CD4-positive, alpha-beta T cell treated with Interleukin-15 for 1 hour (primary cell): Measurements from ENCODE around the gene PRKD1.

Experiments used
- DNase-seq: peaks from one replicate; pipeline ENCODE4 v3.0.0-alpha.2; 2020

Gene PRKD1

DNA sequence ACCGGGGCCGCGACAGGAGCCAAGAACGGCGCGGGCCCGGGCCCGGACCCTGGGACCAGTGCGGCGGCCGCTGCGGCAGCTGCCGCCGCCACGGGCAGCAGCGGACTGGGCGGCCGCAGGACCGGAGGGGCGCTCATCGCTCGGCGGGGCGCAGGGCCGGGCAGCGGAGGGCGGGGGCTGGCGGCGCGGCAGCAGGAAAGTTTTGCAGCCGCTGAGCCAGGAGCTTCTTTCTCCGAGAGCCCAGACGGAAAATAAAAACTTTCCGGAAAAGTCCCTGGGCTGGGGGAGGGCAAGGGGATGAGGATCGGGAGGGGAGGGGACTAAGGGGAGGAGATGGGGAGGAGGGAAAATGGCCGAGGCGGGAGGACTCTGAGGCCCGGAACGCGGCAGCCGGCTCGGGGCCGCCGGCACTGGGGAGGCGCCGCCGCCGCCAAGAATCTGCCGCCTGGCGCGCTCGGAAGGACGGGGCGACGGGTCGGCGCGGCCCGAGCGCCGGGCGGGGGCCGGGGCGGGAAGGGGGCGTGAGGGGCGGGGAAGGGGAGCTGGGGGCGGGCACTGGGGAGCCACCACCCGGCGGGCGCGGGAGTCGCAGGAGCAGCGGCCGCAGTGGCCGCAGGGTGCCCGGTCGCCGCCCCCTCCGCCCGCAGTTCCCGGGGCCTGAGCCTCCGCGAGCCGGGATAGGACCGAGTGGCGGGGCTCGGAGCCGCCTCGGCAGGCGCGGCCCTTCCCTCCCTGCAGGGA is at the start of gene PRKD1:
Gene PRKD1, minus strand, starts transcription at position 472 of the 741 bp plus-strand sequence.
- no peak for DNase-seq

DNA sequence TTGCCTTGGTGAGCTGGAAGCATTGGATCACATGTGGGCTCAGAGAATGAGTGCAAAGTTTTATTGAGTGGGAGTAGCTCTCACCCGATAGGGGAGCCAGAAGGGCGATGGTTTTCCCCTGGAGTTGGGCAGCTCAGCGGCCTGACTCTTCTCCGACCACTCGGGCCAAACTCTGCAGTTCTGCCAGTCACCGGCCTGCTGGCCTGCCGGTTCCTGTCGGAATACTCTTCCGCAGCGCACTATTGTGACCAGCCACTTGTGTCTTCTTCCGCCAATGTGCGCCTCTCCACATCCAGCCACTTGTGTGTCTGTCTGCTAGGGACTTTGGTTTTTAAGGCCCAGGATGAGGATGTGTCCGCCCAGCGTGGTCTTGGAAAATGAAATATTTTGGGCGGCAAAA is 43.5 kb upstream of the PRKD1 start:
- no peak for DNase-seq

DNA sequence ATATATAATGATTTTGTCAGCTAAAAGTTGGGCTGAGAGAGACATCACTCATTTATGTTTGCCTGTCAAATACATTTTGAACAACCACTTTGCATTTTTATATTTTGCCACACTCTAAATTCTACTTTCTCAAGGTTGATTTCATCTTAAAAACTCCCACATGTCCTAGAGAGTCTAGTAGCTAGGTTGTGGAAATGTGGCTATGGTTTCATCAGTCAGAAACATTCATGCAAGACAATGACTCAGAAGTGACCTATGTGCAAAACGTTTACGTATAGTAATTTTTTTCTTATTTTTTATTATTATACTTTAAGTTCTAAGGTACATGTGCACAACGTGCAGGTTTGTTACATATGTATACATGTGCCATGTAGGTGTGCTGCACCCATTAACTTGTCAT is 27.4 kb upstream of the PRKD1 start:
- DNase-seq, result no peak

DNA sequence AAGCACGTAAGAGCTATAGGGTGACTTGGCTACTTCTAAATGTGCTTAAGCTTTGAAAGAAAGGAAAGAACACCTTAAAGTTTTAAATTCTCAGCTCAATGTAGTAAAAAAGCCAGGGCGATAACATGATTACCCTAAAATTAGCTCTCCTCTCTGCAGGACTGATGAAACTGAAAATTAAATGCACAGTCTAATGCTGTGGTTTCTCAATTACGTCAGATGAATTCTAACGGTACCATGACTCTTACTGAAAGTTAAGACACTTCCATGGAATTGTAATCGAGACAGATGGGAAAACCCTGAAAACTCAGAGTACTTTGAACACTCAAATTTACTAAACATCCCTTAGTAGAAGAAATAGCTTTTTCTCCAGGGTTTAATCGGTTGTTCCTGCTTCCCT is 25.9 kb upstream of the PRKD1 start:
- DNase-seq, result no peak

DNA sequence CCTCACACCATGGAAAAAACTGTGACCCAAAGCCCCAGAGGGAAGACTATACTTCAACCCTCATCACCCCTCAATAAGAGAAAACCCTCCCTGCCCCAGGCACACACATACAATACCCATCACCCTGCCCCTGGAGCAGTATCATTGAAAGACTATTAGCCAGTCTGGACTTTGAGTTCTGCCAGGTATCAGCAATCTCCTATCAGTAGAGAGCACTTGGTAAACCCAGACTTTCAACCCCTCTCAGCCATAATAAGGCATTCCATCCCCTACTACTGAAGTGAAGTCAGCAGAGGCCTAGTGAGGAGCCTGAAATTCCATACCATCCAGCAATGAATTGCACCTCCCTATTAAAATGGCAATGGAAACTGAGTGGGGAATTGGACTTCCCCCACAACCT is 16.4 kb upstream of the PRKD1 start:
- DNase-seq, result no peak

DNA sequence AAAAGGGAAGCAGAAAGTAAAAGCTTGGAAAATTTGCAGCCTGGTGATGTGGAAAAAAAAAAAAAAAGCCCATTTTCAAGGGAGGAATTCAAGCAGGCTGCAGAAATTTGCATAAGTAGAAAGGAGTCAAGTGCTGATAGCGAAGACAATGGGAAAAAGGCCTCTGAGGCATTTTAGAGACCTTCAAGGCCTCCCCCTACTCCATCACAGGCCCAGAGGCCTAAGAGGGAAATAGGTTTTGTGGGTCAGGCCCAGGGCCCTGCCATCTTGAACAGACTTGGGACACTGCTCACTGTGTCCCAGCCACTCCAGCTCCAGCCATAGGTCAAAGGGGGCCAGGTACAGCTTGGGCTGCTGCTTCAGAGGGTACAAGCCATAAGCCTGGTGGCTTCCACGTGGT is 13.8 kb upstream of the PRKD1 start:
- no peak for DNase-seq

DNA sequence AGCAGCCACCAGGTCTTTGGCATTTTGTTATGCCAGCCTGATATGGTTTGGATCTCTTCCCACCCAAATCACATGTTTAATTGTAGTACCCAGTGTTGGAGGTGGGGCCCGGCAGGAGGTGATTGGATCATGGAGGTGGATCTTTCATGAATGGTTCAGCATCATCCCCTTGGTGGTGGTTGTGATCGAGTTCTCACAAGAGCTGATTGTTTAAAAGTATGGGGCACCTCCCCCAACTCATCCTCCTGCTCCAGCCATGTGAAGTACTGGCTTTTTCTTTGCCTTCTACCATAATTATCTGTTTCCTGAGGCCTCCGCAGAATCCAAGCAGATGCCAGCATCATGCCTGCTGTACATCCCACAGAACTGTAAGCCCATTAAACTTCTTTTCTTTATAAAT is 12.8 kb upstream of the PRKD1 start:
- DNase-seq, result no peak

DNA sequence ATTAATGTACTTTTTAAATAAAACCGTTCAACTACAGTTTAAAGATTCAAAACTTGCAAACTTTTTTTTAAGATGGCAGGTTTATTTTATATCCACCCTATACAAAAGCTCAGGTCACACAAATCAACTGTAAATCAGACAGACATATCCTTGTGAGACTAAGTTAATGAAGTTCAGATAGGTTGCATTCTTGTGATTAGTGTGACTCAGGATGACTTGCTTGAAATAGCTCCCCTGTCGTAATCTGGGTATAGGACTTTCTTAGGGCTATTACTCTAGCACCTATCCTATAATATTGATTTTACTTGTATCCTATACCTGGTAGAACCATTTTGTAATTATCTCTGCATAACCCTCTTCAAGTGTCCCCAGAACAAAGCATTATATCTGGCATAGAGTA is 9.5 kb upstream of the PRKD1 start:
- DNase-seq, result no peak

DNA sequence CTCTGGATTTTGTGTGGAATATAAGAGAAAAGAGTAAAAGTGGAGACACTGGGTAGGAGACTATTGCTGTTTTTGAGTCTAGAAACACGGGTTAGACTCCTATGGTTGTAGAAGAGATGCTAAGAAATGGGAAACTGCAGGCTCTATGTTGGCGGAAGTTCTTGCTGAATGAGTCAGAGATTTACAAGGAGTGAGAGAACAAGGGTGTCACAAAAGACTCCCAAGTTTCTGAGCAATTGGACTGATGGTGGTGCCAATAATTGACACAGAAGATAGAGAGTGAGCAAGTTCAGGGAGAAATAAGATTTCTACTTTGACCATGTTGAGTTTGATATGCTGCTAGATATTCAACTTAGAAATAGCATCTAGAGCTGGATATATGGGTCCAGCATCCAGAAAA is 2.6 kb upstream of the PRKD1 start:
- no peak for DNase-seq

DNA sequence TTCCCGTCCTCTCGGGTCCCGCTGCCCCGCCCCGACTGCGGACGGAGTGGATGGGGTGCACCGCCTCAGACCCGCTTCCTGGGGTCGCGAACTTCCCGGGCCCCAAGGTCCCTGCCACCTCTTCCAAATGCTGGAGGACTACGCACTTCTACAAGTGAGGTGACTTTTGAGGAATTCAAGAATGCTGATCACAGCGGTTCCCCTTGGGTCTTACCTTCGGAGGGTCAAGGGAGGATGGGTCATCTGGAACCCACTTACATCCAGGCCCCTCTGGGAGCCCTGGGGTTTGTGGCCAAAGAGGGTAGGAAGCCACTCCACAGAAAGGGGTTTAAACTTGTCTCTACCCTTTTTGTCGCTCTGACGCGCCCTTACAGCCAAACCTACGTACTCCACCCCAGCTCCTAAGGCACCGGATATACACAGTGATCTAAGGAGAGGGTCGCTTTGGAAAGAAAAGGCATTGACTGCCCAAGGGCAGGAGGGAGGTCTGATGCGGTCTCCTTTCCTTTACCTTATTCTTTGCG is 532 bp upstream of the PRKD1 start:
- no peak for DNase-seq

DNA sequence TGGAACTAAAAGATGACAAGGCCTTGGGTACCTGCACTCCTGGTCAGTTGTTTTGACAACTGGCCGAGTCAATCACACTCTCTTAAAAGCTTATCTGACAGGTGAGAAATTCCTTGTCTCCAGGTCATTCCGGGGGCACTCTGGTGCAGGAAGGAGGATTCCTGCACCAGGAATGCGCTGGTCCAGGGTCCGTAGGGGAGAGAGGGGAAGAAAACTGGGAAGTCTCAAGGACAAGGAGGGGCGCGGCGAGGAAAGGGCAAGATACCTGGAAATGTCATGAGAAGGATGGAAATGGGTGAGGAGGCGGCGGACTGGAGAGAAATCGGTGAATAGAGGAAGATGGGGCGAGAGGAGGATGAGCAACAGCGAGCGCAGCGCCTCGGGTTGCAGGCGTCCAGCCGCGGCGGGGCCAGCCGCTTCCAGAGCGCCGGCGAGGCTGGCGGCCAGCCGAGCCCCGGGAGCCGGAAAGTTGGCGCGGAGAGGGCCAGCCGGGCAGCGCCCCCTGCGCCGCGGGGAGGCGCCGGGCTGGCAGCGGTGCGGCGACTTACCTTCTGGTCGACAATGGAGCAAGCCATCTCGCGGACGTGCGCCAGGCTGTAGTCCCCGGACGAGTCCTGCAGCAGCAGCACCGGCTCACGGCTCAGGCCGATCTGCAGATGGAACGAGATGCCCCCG is 809 bp downstream of the PRKD1 start:
- DNase-seq, result no peak

DNA sequence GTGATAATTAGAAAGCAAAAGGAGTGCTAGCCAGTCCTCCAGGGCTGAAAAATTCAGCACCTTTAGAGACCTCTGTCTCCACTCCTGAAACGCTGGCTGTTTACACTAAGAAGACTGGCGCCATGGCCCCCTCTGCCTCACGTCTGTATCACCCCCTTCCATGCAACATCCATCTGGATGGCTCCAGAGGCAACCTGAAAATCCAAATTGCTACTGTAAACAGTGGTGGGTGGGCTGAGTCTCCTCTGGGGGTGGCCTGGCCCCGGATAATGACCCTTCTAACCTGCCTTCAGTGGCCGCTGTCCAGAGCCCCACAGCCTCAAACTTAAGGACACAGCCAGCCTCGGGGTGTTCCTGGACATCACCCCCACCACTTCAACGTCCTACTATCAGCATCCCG is 1.4 kb downstream of the PRKD1 start:
- DNase-seq, result no peak

DNA sequence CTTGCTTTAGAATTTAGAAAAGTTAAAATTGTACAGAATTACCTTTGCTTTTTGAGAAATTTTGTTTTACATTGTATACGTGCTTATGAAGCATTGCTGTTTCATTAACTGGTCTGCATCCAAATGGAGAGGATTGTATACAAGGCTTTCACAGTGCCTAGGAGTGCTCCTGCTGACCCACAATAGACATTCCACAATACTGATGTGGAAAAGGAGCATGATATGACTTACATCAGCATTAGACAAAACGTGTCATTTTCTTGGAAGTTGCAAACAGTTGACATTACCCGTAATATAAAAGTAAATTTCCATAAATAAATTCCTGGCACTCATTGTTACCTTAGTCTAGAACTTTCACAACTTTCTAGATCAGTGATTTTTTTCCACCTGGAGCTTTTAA is 1.9 kb downstream of the PRKD1 start:
- DNase-seq, result no peak

DNA sequence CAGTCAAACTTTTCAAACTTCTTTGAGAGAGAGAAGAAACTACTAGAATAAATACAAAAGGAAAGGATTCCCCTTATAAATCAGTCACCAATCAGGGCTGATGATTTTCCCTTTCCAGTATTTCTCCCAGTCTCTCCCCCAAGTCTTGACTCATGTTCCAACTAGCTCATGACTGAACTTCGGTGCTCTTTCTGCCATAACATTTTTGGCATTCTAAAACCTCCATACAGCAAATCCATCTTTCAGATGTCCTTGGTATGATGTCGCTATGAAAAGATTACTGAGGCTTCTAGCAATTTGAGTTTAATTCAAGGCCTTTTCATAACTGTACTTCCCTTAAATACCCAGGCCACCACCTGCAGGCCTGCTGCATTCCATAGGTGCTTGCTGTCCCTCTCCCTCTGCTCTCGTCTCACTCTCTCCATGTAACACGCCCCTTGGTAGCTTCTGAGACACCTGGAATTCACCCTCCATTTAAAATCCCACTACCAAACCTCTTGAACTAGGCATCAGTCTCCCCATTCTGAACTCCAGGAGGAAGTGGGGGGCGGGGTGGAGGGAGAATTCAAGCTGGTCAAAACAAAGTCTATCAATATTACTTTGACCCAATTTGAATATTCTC is 2.4 kb downstream of the PRKD1 start:
- DNase-seq, result no peak

DNA sequence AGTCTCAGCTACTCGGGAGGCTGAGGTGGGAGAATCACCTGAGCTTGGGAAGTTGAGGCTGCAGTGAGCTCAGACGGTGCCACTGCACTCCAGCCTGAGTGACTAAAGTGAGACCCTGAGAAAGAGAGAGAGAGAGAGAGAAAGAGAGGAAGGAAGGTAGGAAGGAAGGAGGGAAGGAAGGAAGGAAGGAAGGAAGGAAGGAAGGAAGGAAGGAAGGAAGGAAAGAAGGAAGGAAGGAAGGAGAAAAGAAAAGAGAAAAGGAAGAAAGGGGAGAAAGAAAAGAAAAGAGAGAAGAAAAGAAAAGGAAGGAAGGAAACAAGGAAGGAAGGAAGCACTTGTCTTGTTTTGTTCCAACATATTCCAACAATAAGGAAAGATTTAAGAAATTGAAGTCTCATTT is 7.8 kb downstream of the PRKD1 start:
- no peak for DNase-seq

DNA sequence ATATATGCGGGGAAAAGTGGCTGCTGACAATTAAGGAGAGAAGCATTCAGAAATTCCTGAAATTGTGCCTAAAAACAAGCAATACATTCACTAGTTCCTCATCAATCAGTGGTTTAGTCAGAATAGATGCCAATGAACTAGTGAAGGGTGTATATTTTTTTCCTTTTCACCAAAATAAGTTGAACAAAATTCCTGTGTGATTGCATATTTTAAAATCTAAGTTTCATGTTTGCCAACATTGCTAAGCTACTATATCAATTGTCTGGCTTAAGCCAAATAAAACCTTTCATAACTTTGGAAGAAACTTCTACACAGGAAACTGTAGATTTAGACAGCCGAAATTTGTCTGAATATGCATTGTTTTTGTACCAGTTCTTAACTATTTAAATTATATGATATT is 8.7 kb downstream of the PRKD1 start:
- DNase-seq, result no peak

DNA sequence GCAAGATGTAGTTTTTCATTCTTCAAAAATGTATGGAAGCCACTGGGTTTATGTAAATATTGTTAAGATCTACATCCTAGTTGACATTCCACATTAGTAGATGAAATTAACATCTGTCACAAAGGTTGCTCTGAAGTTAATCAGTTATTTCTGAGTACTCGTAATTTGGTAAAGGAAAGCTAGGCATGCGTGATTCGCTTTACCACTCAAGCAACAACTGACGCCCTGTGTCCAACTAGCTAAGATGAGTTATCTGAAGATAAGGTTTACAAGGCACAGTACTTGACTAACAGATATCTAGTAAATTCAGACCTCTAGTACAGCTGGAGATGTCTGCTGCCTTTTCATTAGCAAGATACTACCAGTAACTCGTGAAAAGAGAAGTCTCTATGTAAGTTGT is 14.1 kb downstream of the PRKD1 start:
- DNase-seq, result no peak

DNA sequence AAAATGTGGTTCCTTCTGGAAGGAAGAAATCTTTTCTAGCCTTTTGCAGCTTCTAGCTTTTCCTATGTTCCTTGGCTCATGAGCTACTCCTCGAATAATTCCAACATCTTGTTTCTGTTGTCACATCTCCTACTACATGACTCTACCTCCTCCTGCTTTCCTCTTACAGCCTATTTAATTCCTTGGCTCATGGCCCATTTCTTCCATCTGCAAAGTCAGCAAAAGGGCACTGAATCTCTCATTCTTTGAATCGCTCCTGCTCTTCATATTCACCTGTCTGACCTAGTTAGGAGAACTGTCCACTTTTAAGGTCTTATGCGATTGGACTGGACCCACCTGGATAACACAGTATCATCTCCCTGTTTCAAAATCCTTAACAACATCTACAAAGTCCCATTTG is 15.8 kb downstream of the PRKD1 start:
- no peak for DNase-seq

DNA sequence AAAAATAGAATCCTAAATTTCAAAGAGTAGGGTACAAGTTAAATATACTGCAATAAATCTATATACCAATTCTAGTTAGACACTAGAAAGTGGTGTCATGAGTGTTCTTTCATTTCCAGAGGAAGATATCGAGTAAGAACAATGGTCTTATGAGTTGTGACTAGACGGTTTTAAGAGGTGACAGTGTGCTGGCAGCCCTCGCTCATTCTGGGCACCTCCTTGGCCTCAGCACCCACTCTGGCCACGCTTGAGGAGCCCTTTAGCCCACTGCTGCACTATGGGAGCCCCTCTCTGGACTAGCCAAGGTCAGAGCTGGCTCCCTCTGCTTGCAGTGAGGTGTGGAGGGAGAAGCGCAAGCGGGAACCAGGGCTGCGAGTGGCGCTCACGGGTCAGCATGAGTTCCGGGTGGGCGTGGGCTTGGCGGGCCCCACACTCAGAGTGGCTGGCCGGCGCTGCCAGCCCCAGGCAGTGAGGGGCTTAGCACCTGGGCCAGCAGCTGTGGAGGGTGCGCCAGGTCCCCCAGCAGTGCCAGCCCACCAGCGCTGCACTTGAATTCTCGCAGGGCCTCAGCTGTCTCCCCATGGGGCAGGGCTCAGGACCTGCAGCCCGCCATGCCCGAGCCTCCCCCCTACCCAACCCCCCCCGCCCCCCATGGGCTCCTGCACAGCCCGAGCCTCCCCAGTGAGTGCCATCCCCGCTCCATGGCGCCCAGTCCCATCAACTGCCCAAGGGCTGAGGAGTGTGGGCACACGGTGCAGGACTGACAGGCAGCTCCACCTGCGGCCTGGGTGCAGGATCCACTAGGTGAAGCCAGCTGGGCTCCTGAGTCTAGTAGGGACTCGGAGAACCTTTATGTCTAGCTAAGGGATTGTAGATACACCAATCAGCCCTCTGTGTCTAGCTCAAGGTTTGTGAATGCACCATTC is 18.7 kb downstream of the PRKD1 start:
- DNase-seq, result no peak

DNA sequence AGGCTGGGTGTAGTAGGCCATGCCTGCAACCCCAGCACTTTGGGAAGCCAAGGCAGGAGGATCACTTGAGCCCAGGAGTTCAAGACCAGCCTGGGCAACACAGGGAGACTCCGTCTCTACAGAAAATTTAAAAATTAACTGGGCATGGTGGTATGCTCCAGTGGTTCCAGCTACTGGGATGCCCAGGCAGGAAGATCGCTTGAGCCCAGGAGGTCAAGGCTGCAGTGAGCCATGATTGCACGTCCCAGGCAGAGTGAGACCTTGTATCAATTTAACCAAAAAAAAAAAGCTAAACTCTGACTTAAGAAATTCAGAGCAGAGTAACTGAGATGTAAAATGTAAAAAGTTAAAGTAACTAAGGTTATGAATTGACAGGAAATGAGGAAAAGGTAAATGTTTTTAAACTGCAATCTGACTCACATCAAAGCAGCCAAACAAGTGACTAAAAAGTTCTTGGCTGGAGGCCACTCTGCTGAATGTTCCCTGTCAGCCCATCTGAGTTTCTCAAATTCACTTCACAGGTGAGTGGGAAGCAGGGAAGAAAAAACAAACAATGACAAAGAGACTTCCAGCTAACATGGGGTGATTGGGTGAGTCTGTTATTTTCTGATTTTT is 21.3 kb downstream of the PRKD1 start:
- DNase-seq, result no peak

DNA sequence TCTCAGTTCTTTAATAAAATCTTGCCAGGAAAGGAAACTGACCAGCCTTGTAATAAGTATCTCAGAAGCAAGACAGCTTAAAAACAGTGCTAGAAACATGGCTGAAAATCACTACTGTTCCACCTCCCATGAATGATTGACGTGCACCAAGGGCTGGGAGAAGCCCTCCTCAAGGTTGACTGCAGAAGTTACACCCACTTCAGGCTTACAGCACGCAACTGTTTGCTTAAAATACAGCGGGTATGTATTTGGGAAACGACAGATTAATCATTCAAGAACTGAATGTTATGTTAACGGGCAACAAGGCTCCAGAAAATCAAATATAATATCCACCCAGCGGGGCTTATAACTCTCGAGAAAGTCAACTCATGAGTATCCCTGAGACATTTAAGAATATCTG is 22.1 kb downstream of the PRKD1 start:
- DNase-seq, result no peak

DNA sequence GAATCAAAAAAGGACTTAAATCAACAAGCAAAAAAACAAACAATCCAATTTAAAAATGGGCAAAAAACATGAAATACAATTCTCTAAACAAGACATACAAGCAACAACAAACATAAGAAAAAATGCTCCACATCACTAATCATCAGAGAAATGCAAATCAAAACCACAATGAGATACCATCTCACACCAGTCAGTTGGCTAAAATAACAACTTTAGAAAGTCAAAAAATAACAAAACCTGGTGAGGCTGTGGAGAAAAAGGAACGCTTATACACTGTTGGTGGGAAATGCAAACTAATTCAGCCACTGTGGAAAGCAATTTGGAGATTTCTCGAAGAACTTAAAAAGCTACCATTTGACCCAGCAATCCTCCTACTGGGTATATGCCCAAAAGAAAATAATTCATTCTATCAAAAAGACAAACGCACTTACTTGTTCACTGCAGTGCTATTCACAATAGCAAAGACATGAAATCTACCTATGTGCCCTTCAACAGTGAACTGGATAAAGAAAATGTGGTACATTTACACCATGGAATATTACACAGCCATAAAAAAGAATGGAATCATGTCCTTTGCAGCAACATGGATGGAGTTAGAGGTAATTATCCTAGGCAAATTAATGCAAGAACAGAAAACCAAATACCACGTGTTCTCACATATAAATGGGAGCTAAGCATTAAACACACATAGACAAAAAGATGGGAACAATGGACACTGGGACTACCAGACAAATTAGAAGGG is 26.9 kb downstream of the PRKD1 start:
- no peak for DNase-seq
